Neutrophil (primary cell): ENCODE data around the gene KIAA2012.

ENCODE experiments used
- H3K27ac ChIP-seq: fragments of 200-600 bp; sonication (generic); 2 replicates; pipeline ENCODE4 v1.5.1; 2016; ENCODE audit warnings: mild to moderate bottlenecking, moderate library complexity
- H3K27me3 ChIP-seq: fragments of 200-600 bp; sonication (generic); 2 replicates; pipeline ENCODE4 v1.6.0; 2016; ENCODE audit warnings: mild to moderate bottlenecking
- H3K36me3 ChIP-seq: fragments of 200-600 bp; sonication (generic); 2 replicates; pipeline ENCODE4 v1.5.1; 2017
- H3K4me1 ChIP-seq, 2 experiments: fragments of 200-600 bp in 1 of 2; sonication (generic) in 1 of 2; 1 replicate in 1 of 2; 2 replicates in 1 of 2; pipeline versions ENCODE4 v1.5.1 to v1.6.1; 2013 to 2016; ENCODE audit warnings: low read depth in 1 of 2, low read length in 1 of 2, mild to moderate bottlenecking in 1 of 2, moderate library complexity in 1 of 2; ENCODE audit not compliant: control insufficient read depth in 1 of 2, insufficient read depth in 1 of 2
- H3K4me3 ChIP-seq, 2 experiments: fragments of 200-600 bp in 1 of 2; sonication (generic) in 1 of 2; 1 replicate in 1 of 2; 2 replicates in 1 of 2; pipeline ENCODE4 v1.5.1; 2013 to 2016; ENCODE audit warnings: low read depth in 1 of 2, low read length in 1 of 2, mild to moderate bottlenecking in 1 of 2, moderate library complexity in 1 of 2
- H3K9me3 ChIP-seq: fragments of 200-600 bp; sonication (generic); 2 replicates; pipeline ENCODE4 v1.5.1; 2016
- TF ChIP-seq, protein P1 (sequence below): fragments of 200-600 bp; sonication (generic); IDR thresholded peaks from 2 replicates; pipeline ENCODE4 v1.5.1; 2016; ENCODE audit warnings: antibody characterized with exemption

KIAA2012 gene

DNA sequence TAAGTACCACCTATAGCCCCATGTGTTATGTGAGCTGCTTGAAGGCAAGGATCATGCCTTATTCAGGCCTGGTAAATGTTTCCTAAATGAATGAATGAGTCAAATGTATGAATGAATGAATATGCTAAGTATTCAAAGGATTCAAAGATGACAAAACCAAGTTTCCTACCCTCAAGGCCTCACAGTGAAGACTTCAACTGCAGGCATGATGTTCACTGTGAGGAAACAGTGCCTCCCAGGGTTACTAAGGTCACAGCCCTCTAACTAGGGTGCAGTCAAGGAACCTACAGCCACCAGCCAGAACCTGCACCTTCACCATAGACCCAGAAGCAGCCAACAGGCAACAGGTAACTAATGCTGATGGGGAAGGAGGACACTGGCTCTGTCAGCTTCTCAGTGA is 96.1 kb downstream of the KIAA2012 start:
- Histone ChIP-seq H3K36me3 (no peaks in the 10 kb centered on the region), H3K4me3 (no peak overlapping the region), H3K27me3 (peaks cover 27% of the 10 kb centered on the region), H3K4me1 (peaks cover 0 to 3% of the 10 kb centered on the region in 2 experiments), H3K27ac (no peak overlapping the region), H3K9me3 (no peaks in the 10 kb centered on the region)
- TF ChIP-seq, protein P1, sequence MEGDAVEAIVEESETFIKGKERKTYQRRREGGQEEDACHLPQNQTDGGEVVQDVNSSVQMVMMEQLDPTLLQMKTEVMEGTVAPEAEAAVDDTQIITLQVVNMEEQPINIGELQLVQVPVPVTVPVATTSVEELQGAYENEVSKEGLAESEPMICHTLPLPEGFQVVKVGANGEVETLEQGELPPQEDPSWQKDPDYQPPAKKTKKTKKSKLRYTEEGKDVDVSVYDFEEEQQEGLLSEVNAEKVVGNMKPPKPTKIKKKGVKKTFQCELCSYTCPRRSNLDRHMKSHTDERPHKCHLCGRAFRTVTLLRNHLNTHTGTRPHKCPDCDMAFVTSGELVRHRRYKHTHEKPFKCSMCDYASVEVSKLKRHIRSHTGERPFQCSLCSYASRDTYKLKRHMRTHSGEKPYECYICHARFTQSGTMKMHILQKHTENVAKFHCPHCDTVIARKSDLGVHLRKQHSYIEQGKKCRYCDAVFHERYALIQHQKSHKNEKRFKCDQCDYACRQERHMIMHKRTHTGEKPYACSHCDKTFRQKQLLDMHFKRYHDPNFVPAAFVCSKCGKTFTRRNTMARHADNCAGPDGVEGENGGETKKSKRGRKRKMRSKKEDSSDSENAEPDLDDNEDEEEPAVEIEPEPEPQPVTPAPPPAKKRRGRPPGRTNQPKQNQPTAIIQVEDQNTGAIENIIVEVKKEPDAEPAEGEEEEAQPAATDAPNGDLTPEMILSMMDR = no peak

DNA sequence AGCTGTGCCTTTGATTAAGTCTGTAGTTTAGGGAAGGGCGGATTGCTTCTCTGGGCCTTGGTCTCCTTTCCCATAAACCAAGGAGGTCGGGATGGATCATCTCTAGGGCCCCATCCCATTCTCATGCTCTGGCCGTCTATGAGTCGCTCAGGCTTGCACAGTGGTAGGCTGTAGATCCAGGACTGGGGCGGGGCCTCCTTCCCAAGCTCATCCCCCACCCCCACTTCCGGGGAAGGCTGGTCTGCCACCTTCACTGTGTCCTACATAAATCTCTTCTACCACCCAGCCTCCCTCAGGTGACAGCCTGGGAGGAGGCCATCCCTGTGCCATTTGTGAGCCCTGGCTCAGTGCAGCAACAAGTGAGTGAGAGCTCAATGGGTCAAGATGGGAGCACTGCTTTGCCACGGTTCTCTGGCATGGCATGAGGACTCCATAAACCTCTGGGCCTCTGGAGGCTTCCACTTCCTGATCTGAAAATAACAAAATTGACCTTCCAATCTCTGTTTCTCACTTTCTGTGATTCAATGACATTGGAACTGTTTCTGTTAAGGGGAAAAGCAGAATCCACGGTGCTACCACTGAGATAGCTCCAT is 96.9 kb downstream of the KIAA2012 start:
- H3K27me3 ChIP-seq = peaks cover 27% of the 10 kb centered on the region
- H3K4me1 ChIP-seq = peaks cover 0 to 3% of the 10 kb centered on the region in 2 experiments
- H3K36me3 ChIP-seq = no peaks in the 10 kb centered on the region
- no peaks in the 10 kb centered on the region for H3K9me3 ChIP-seq
- TF ChIP-seq, protein P1 = no peak
- no peak overlapping the region for H3K4me3 ChIP-seq
- no peak overlapping the region for H3K27ac ChIP-seq

DNA sequence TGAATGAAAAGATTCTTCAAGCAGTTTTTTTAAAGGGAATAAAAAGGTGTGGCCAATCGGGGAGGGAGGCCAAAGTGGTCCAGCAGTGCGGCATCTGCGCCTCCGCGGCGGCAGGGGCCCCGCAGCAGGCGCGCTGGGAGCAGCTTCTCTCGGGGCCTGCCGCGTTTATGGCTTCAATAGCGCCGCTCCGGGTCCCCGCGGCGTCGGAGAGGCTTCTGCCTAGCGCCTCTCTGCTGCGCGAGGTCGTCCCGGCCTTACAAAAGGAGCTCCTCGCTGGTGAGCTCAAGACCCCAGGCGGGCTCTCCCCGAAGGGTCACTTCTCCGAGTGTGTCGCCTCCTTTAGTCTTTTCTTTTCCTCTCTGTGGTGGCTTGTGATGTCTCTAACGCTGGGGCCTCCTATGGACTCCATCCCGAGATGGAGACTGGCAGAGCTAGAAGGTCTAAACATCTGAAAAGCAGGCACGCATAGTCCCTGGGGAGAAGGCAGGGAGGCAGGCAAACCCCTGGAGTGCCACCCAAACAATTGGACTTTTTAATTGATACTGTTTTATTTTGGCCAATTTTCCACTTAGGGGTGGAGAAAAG is 98.3 kb downstream of the KIAA2012 start:
- no peak overlapping the region for H3K4me3 ChIP-seq
- peaks cover 27% of the 10 kb centered on the region for H3K27me3 ChIP-seq

DNA sequence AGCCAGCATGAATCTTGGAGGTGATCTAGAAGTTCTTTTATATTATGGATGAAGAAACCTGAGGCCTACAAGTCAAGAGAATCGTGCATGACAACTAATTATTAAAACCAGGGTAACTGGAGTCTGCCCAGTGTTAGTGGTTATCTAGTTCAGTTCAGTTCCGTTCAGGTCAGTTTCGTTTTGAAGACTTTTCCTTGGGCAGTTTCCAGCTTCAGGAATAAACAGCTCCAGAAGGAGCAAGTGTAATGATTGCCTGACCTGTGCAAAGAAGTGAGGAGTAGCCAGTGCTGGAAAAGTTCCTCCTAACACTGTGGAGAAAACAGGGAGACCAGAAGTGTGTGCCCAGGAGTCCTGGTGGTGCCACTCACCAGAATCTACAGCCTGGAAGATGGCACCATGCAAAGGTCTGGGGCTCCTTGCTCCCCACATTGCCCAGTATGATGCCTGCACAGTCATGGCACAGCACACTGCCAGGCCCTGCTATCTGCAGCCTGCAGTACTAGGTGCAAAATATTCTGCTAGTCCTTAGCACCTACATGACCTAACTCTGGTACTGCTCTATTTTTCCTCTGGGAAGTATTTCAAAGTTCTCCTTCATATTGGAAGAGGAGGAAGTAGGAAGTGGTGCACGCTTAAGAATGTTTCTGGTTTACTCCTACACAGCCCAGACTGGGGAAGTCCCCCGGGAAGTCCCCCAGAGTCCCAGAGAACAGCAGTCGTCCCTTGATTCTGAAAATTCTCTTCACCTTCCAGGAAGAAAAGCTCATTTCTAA is 99.6 kb downstream of the KIAA2012 start:
- H3K4me3 ChIP-seq = no peak overlapping the region
- H3K27me3 ChIP-seq = peaks cover 27% of the 10 kb centered on the region
- no peaks in the 10 kb centered on the region for H3K9me3 ChIP-seq
- H3K36me3 ChIP-seq = no peaks in the 10 kb centered on the region
- H3K4me1 ChIP-seq = peaks cover 0 to 3% of the 10 kb centered on the region in 2 experiments
- no peak overlapping the region for H3K27ac ChIP-seq
- TF ChIP-seq, protein P1 = no peak

More for the DNA sequence above, 98.3 kb downstream of the KIAA2012 start:
- Histone ChIP-seq H3K27ac (no peak overlapping the region), H3K4me1 (peaks cover 0 to 3% of the 10 kb centered on the region in 2 experiments), H3K9me3 (no peaks in the 10 kb centered on the region), H3K36me3 (no peaks in the 10 kb centered on the region)
- TF ChIP-seq, protein P1 = no peak

DNA sequence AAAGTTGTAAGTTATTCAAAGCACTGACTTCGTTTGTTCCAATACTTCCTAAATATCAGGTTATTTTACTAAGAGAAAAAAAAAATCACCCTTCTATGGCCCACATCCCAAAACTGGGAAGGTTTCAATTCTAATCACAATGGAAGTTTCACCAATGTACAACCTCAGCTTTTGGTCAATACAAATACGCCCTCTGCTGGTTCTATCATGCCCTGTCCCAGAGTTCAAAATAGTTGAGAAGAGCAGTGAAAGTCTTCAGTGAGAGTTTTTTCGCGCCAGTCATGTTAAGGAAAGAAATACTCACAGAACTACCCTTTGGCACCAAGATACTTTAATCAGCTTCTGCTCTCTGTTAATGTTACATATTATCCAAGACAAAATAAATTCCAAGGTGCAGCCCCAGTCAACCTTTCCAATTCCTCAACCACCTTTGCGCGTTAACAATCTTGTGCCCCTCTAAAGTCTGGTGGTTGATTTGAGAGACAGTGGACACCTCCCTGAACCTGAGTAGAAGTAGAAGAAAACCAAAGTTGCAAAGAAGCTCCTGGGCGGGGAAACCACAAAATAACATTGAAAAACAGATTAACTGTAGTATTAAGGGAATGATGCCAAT is 105.4 kb downstream of the KIAA2012 start:
- Histone ChIP-seq H3K27ac (no peak overlapping the region), H3K4me3 (no peak overlapping the region), H3K27me3 (no peaks in the 10 kb centered on the region), H3K36me3 (no peaks in the 10 kb centered on the region), H3K9me3 (no peaks in the 10 kb centered on the region), H3K4me1 (no peaks in the 10 kb centered on the region)
- TF ChIP-seq, protein P1 = peak; percentile 40
